GM21515 (cell line): ENCODE measurements around the gene SH3D19.
A peak's percentile ranks its signal among the peaks of the same experiment; 100 is the strongest.
"Not testable (repeated sequence)": the region's sequence is repeated elsewhere in the genome, so short reads cannot be mapped to it uniquely, and the experiment has no call there.

ENCODE experiments used
- ATAC-seq: cut with Tn5 transposase; IDR thresholded peaks from one replicate; pipeline ENCODE4 v1.9.1; 2021; ENCODE audit not compliant: unreplicated experiment

Gene SH3D19

DNA sequence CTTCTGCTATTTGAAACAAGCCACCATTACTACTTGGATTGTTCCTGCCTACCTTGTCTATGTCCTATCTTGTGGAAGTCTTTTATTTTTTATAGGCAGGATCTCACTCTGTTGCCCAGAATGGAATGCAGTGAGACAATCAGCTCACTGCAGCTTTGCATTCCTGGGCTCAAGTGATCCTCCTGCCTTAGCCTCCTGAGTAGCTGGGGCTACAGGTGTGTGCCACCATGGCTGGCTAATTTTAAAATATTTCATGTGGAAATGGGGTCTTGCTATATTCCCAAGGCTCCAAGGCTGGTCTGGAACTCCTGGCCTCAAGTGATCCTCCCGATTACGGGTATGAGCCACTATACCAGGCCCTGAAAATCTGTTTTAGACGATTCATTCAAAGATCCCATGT is 218.3 kb downstream of the SH3D19 start:
- no peak for ATAC-seq

DNA sequence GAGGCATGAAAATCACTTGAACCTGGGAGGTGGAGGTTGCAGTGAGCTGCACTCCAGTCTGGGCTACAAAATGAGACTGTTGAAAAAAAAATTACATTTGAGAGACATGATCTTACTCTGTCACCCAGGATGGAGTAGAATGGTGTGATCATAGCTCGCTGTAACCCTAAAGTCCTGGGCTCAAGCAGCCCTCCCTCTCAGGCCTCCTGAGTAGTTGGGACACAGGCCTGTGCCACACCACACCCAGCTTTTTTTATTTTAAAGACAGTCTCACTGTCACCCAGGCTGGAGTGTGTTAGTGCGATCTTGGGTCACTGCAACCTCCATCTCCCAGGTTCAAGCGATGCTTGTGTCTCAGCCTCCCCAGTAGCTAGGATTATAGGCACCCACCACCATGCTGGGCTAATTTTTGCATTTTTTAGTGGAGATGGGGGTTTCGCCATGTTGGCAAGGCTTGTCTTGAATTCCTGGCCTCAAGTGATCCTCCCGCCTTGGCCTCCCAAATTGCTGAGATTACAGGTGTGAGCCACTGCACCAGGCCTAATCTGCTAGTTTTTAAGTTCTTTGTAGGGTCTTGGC is 219.9 kb downstream of the SH3D19 start:
- ATAC-seq, result no peak

DNA sequence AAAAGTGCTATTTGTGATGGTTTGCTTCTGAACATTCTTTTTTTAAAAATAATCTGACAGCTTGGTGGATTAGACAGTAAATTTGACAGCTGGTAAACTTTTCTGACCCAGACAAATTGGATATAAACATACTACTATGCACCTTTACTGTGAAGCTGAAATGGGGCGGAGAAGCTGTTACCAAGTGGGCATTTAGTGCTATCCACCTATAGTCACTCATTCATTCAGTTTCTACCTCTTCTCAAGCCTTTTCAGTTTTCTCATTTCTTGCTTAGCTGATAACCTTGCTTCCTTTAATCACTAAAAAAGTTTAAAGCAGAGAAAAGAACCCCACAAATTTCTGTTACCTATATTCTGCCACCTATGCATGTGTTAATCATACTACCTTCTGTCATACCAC is 220.8 kb downstream of the SH3D19 start:
- ATAC-seq, result no peak

DNA sequence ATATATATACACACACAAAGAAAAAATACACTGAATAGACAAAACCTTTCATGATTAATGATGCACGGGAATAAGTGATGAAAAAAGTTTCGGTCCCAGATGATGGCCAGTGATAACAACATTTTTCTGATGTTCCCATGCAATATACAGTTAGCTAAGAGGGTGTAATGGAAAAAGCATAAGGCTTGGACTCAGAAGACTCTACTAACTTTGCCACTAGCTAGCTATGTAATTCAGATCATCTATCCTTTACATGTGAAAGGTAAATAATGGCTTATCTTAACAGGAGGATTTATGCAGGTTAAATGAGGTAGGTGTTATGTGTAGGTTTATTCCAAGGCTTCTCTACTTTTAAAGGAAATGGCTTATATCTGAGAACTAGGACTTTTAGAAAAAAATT is 221.6 kb downstream of the SH3D19 start:
- ATAC-seq, result no peak

DNA sequence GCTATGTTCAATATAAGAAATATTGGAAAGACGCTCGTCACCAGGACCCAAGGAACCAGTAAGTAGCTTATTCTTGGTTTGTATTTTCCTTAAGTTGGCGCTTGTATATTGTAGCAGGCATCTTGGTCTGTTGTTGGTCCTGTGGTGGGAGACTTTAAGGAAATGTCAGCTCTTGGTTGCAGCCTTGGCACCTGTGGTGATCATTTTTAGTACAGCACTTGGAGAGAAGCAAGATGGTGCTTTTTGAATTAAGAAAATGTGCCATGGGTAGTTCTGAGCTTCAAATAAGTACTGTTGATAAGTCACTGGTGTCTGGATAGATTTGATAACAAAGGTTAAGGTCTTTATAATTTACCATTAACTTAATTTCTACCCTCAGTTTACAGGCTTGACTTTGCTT is 224.9 kb downstream of the SH3D19 start:
- no peak for ATAC-seq

DNA sequence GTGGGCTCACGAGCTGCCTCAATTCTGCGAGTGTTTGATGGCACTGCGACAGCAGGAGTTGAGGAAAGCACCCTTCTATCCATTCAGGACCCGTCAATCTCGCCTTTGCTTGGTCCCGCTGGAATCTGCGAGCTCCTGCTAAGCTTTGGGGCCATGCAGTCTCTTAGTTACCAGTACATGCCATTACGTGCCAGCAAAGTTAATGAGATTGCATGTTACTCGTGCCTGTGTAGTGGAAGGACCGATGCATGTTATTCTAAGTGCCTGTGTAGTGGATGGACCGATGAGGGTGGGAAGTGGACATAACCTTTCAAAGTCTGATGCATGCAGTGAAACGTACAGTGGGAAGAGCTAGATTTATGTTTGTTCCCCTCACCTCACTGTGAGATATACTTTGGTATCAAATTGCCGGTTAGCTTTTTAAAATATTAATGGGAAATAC is 225.4 kb downstream of the SH3D19 start:
- no peak for ATAC-seq

DNA sequence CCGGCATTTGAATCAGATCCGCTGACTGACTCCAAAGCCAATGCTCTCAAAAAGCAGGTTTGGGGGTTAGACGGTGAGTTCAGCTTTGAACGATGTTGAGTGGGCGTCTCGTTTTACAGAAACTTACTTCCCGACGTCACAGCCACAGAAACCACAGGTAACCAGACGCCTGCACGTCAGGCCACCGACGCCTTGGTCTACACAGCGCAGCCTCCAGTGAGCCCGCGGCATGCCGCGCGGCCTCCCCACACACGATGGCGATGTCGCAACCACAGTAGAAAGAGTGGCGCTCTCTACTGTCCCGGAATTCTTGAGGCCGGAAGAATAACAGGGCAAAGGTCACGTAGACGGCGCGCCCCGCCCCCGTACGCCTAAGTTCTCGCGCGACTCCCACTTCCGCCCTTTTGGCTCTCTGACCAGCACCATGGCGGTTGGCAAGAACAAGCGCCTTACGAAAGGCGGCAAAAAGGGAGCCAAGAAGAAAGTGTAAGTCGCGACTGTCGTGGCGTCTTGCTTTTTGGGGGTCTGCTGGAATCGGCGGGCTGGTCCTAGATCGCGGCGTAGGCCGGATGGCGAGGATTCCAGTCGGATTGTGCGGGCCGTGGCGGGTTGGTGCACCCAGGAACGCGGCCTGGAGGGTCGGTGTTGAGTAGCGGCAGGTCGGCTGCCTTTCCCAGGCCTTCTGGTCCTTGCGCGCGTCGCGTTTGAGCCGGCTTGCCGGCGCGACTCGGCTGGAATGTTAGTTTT is 226.0 kb downstream of the SH3D19 start, which contains the start of gene RPS3A:
TSS of gene RPS3A (plus strand) at position 400 of the 747 bp plus-strand sequence. CDS start at position 425, 25 bp downstream.
- ATAC-seq, result peak; percentile 94

DNA sequence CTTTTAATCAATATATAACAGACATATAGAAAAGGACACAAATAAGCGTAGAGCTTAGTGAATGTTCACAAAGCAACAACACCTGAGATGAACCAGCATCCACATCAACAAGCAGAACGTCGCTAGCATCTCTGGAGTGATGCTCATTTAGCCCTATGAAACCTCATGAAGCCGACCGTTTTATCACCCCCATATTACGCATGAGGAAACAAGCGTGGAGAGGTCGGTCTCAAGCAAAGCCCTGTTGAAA is 226.5 kb downstream of the SH3D19 start:
- no peak for ATAC-seq

DNA sequence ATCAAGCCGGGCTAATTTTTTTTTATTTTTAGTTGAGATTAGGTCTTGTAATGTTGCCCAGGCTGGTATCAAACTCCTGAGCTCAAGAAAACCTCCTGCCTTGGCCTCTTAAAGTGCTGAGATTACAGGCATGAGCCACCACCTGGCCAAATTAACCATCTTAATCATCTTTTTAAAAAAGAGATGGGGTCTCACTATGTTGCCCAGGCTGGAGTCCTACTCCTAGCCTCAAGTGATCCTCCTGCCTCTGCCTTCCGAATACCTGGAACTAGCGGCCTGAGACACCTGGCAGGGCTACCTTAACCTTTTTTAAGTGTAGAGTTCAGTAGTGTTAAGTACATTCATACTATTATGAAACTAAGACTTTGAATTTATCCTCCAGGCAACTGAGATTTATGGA is 227.6 kb downstream of the SH3D19 start:
- no peak for ATAC-seq

DNA sequence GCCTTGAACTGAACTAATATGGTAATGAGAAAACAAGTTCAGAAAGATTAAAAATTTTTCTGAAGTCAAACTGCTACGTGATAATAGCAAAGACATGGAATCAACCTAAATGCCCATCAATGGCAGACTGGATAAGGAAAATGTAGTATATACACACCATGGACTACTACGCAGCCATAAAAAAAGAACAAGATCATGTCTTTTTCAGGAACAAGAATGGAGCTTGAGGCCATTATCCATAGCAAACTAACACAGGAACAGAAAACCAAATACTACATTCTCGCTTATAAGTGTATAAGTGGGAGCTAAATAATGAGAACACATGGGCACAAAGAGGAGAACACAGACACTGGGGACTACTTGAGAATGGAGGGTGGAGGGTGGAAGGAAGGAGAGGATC is 230.3 kb downstream of the SH3D19 start:
- no peak for ATAC-seq

DNA sequence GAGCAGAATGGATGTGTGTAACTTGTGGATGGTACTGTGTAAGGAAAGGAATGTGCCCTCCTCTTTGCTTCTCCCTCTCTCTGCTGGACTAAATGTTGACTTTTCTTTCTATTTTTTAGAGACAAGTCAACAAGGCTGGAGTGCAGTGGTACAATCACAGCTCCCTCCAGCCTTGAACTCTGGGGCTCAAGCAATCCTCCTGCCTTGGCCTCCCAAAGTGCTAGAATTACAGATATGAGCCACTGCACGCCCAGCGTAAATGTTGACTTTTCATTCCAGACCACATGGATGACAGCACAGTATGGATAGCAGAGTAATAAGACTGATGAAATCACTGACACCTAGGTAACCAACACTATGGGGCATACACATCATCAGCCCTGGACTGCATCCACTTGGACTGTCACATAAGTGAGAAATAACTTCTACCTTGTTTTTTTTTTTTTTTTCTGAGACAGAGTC is 231.1 kb downstream of the SH3D19 start:
- ATAC-seq, result no peak

DNA sequence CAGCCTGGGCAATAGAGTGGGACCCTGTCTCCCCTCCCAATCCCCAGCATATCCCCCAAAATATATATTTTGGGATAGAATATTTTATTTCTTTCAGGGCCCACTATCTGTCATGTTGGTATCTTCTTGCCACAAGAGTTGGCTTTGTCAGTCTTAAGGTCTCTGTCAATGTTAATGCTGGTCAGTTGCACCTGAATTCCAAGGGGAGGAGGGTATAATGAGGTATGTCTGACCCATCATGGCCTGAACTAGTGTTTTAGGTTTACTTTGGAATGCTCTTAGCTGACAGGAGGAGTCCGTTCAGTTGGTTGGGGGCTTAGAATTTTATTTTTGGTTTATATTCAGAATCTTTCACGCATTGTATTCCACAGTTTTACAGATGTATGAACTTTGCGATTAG is 232.2 kb downstream of the SH3D19 start:
- ATAC-seq, result no peak

DNA sequence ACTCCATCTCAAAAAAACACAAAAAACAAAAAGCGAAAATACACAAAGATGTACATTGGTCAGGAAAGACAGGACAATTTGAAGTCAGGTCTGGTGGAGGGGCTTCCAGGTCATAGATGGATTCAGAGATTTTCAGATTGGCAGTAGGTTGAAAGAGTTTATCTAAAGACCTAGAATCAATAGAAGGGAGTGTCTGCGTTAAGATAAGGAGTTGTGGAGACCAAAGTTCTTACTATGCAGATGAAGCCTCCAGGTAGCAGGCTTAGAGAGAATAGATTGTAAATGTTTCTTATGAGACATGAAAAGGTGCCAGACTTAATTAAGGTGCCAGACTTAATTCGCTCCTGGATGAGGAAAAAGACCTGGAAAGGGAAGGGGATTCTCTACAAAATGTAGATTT is 232.9 kb downstream of the SH3D19 start:
- ATAC-seq, result no peak

DNA sequence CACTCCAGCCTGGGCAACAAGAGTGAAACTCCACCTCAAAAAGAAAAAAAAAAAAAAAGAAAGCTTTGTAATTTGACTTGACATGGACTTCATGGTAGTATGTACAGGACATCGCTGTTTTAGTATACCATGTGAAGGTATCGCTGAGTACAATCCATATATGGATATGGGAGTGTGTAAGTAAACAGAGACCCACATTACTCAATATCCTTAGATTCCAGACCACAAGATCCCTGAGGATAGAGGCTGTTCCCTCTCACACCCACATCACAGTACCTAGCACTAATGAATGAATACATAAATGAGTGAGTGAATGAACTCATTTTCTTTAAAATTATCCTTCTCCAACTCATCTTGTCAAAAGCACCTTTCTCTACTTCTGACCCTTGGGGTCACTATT is 234.4 kb downstream of the SH3D19 start:
- ATAC-seq, result no peak

DNA sequence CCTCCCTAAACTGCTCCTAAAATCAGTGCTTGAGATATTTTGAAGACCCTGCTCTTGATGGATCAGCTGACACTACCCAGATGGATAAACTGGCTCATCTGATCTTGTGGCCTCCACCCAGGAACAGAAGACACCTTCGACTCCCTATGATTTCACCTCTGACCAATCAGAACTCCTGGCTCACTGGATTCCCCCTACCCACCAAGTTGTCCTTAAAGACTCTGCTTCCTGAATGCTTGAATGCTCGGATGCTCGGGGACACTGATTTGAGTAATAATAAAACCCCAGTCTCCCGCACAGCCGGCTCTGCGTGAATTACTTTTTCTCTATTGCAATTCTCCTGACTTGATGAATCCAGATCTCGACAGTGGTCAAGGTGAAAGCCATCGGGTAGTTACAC is 237.9 kb downstream of the SH3D19 start:
- no peak for ATAC-seq

DNA sequence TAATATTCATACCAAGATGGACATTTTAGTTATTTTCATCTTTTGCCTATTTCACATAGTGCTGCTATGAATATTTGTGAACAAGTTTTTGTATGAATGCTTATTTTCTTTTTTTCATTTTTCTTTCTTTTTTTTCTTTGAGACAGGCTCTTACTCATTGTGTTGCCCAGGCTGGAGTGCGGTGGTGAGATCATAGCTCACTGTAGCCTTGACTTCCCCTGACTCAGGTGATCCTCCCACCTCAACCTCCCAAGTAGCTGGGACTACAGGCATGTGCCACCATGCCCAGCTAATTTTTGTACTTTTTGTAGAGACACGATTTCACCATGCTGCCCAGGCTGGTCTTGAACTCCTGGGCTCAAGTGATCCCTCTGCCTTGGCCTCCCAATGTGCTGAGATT is 247.4 kb downstream of the SH3D19 start:
- not testable (repeated sequence) for ATAC-seq

DNA sequence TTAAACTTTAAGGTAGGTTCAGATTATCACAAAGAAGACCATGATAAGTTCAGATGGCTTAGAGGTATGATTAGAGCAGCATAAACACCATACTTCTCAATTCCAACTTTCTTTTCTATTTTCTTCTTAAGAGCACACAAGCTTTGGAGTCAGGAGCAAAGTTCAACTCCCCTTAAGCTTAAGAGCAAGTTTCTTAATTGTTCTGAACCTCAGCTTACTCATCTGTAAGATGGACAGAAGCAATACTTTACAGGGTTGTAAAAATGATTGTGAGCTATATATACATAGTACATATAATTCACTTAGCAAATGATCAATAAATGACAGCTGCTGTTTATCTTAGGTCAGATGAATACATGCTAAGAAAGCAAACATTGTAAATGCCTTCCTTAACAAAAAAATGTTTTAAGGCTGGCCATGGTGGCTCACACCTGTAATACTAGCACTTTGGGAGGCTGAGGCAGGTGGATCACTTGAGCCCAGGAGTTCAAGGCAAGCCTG is 250.9 kb downstream of the SH3D19 start:
- ATAC-seq, result no peak
